Nucleus accumbens (tissue), 56 donors: ENCODE measurements around the gene FAM186B.
"Not testable (repeated sequence)": the region's sequence is repeated elsewhere in the genome, so short reads cannot be mapped to it uniquely, and the experiment has no call there.

ENCODE experiments used
- DNase-seq, 56 donors: peaks; one replicate each; lab custom pipeline; 2025; lab: John Stamatoyannopoulos, UW

The FAM186B gene, protein sequence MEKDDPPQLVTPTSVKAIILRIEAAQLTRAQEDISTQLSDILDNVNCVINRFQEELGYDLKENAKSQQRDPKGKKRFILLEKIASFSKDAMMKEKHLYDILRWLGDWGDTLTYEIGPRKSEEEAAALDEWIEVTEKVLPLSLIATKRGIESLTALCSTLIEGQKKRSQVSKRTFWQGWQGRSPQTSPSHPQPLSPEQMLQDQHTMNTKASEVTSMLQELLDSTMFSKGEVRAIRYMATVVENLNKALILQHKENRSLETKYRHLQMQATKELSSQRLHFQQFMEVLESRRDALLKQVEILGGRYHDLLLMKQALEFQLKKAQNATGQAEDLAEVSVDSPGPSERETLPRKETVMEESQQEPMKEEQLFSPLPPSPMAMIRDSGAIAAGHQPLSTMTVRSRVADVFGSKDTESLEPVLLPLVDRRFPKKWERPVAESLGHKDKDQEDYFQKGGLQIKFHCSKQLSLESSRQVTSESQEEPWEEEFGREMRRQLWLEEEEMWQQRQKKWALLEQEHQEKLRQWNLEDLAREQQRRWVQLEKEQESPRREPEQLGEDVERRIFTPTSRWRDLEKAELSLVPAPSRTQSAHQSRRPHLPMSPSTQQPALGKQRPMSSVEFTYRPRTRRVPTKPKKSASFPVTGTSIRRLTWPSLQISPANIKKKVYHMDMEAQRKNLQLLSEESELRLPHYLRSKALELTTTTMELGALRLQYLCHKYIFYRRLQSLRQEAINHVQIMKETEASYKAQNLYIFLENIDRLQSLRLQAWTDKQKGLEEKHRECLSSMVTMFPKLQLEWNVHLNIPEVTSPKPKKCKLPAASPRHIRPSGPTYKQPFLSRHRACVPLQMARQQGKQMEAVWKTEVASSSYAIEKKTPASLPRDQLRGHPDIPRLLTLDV

DNA sequence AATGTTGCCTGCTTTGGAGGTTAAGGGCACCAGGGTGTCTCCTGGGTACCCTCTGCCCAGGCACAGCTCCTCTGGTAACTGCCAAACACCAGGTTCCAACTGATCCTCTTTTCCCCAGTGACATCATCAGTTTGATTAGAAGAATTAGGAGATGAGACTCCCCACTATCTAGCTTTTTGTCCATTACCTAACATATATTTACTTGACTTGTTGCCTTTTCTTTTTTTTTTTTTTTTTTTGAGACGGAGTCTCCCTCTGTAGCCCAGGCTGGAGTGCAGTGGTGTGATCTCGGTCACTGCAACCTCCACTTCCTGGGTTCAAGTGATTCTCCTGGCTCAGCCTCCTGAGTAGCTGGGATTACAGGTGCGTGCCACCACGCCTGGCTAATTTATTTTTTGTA lies at the start of gene FAM186B:
TSS of gene FAM186B (minus strand) at position 101 of the 400 bp plus-strand sequence. CDS start 162 bp downstream, outside the sequence.
- DNase-seq, result not testable (repeated sequence)

DNA sequence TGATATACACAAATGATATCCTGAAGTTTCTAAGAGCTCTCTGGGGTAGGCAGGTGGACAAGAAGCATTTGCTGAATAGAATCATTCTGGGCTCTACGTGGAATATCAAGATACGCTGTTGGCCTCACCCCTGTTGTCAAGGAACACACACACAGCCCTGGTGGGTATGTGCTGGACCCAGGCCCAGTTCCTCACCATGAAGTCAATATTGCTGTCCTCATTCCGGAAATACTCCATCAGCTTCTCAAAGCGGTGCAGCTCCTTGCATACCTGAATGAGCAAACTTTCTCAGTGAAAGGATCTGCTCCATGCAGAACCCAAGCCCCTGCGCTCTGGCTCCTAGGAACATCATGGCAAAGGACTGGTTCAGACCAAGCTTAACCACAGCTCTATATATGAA lies 49.3 kb upstream of the FAM186B start:
- no peak for DNase-seq

DNA sequence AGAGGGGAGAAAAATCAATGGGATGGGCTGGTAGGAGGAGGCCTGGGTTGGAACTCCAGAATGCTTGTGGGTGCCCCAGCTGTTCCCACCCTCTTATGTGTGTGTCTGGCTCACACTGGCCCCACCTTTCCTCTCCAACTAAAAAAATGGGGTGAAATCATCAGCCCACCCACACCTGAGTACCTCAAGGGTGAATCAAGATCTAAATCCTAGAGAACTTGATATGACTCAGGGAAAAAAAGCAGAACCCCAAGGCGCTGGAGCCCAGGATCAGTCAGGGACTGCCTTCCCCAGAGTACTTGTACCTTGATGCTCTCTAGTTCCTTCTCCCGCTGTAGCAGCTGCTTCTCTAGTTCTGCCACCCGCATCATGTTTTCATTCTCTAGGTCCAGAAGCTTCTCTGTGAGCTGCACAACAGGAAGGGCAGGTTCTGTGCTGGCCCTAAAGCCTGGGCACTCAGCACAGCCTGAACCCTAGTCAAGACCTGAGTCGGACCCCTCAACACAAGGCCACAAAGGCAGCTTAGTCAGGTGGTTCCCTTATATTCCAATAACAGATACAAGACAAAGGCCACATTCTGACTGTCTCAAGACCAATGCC lies 47.6 kb upstream of the FAM186B start:
- peak in 1 of 56 donors; percentile 26 for DNase-seq

DNA sequence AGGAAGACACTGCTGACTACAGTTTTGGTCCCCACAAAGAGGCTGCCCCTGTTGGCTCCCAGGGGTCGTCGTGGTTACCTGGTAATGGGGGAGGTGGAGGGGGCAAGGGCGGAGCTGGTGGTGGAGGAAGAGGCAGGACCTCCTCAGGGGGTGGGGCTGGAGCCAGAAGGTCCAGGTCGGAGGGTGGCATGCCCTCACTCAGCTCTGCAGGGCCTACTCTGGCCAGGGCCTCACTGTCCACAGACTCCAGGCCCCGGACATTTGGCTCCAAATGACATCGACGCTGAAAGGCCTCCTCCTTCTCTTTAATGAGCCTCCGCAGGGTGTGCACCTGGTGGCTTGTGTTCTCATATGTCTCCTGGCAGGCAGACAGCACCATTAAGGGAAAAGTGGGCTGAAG lies 46.4 kb upstream of the FAM186B start:
- DNase-seq, result no peak

DNA sequence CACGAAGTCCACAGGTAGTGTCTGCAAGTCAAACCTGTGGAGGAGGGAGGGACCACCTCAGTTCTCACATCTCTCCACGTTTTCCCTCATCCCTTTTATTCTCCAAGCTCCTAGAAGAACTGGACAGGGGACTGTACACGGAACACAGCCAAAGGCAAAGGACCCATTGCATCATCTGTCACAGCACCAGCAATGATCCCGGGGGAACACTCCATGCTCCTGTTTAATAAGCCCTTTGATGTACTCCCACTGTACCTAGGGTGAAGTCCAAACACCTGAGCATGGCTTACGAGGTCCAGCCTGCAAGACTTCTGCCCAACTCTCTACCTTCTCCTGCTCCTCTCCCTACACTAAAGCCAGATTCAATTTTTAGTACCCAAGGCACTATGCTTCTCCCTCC lies 44.5 kb upstream of the FAM186B start:
- no peak for DNase-seq

DNA sequence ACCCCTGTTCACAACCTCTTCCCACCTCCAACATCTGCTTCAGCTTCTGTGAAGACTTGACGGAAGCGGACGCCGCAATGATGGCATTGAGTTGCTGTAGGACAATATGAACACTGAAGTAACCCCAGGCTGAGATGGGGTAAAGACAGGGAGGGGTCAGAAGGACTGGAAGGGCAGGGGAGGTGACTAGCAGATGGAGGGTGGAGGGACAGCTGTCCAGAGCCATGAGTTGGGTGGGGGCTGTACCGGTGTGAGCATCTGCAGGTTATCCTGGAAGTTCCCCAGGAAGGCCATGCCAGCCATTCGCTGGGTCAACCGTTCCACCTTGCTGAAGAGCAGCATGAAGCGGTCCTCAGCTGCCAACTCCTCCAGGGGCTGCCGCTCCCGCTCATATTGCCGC lies 44.0 kb upstream of the FAM186B start:
- DNase-seq, result no peak

DNA sequence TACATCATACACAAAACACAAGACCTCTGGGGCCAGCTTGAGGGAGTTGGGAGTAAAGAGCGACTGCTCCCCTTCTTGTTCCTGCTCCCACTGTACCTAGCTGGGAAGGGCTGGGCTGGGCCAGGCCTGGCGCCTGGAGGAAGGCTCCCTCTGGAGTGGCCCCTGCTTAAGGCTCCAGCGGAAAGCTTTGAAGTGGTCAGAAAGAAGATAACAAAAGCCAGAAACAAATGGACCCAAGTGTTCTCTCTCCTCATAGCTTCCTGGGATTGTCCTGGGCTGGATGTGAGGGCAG lies 43.2 kb upstream of the FAM186B start:
- no peak for DNase-seq

DNA sequence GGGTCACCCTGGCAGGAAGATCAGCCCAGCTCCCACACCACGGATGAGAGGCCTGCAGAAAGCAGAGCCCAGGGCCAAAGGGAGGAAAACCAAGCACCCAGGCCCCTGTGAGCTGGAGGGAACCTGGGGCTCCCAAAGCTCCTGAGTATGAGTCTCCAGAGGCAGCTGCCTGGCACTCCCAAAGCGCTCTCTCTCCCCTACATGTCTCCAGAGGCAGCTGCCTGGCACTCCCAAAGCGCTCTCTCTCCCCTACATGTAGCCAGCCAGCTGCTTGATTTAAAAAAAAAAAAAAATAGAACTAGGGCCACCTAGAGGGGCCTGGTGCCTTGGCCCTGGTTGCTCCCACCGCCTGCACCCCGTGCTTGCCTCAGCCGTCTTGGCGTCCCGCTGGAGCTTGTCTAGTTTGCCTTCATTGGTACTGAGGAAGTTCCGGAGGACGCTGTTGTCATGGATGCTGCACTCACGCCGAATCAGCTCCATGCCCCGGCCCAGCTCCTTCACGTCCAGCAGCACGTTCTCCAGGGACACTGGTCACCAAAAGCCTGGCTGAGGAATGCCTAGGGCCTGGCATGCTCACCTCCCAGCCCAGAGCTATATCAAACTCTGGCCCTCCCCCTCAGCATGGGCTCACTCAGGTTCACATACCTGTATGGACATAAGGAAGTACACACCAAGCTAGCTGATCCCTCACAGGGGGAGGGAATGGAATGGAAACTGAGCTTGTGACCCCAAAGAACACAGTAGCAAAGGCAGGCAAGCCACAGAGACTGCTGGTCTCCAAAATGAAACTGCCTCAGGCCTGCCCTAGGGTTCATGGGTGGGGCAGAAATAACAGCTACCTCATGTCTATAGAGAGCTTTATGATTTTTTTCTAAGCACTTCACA lies 42.6 kb upstream of the FAM186B start:
- peak in 2 of 56 donors; percentile 6 to 13 for DNase-seq

DNA sequence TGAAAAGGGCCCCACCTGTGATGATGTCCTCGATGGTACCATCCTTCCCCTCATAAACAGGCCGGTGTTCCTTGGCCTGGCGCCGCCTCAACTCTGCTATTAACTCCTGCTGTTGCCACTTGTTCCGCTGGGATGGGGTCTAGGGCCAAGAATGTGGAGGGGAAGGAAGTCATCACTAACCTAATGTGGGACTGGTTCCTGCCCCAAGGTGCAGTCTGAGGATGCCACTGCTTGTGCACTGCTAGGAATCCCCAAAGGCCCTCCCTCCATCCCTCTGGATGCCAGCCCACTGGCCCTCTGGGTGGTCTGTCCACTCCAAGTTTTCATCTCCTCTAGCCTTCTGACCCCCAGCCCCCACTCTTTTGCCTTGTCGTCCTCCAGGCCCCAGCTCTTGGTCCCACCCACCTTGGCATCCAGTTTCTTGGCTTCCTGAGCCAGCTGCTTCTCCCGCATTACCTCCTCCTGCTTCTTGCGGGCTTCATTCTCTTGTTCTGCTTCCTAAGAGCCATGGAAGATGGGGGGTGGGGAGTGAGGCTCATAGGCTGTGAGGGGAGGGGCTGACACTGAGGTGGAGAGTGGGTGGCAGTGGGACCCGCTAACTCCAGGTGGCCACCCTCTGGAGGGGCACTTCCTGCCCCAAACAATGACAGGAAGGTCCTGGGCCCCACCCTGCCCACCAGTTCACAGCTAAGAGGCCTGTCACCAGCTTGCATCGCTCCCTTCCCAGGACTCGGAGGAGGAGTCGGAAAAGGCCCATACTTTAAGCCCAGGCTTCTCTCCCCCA lies 41.6 kb upstream of the FAM186B start:
- DNase-seq, result no peak

DNA sequence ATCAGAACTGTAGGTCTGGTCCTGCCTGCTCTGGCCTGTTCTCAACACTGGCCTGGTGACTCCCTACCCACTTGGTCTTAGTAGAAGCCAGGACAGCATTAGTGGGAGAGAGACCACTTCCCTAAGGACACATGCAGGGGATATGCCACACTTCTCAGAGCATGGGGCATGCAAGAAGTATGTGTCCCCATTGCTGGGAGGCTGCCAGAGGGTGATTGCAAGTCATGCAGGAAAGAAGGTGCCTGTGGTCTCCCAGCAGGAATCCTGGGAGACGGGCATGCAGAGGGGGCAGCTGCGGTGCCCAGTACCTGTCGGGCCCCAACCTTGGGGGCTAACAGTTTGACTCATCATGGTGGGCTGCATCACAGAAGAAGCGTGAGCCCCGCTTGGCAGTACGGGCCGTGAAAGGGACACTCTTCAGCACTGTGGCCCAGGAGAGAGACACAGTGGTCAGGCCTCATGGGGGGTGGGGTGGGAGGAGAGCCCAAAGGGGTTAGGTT lies 40.9 kb upstream of the FAM186B start:
- no peak for DNase-seq

DNA sequence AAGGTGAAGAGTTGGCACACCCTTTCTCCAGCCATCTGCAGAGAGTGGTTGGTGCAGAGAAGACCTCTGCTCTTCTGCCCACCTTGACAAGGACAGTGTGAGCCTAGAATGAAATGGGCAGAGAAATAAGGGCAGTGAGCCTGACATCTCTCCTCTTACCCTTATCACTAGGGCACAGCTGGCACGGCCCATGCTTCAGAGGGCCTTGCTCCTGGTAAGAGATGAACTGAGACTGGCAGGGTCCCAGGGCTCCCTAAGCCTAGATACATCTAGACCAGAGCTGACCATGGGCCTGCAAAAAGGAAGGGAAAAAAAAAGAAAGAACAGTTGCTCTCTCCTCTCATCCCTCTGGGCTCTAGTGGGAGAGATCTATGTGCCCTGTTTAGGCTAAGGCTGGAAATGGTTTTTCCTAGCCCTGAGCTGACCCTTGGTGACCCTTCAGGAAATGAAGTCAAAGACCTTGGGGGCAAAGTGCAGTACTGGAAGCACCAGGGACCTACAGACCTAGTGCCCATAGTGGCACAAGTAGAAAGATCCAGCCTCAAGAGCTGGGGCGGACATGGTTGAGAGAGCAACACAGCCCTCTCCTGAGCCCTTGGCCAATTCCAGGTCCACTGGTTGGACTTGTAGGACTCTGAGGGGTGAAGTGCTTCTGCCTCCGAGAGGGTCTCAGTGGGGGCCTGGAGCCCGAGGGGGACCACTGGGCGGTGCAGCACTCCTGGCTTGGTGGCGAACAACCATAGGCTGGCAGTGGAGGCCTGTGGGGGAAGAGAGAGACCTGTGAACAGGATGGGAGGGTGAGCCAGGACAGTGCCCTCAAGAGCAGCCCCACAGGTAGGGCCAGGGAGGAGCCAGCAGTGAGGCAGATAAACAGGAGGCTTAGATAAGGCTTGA lies 40.0 kb upstream of the FAM186B start:
- no peak for DNase-seq

DNA sequence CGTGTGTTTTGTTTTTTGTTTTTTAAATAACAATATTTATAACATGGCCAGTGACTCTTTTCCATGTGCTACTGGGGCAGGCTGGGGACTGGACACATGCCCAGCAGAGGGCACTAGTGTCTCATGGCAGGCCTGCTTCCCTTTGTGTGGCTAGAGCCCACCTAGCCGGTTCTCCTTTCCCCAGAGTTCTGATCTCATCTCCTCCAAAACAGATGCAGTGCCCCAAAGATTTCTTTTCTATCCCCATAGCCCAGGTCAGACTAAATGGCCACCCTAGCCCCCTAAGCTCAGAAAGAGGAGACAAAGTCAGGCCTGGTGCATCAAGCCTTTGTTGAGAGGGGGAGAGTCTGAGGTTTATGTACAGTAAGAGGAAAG lies 39.2 kb upstream of the FAM186B start:
- DNase-seq, result peak in 51 of 56 donors; percentile 15 to 87 (median 65)

DNA sequence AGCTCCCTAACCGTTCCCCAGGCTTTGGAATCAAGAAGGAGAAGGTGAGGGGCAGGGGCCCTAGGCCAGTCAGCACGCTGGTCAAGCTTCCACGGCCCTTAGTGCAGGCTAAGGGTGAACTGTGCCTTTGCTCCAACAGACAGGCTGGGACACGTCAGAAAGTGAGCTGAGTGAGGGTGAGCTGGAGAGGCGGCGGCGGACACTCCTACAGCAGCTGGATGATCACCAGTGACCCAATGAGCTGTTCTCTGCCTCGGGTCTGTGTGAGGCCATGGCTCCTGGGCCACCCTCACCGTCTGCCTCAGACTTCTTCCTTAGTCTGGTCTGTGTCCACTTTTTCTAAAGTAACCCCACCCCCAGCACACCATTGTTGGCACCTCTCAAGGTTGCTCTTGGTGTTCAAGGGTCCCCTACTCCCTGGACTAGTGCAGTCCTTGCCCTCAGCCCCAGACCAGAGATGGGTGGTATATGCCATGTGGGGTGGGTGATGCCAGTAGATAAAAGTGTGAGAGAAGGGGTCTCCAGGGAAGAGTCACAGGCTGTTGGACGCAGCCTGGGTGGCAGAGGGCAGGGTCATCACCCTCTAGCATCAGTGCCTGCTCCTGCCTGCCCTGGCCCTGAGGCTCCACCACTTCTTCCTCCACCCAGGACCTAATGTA lies 38.7 kb upstream of the FAM186B start:
- no peak for DNase-seq

DNA sequence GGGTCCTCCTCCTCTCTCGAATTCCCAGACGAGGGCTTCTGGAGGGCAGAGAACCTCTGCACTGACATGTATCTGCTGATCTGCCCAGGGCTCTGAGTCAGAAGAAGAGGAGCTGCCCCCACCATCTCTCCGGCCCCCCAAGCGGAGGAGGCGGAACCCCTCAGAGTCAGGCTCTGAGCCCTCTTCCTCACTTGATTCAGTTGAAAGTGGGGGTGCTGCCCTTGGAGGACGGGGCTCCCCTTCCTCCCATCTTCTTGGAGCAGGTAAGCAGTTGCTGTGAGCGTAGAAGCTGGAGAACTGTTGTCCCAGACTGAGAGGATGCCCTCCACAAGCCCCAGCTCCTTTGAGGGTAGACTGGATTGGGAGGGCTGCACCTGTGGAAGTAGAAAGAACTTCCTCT lies 37.7 kb upstream of the FAM186B start:
- no peak for DNase-seq

DNA sequence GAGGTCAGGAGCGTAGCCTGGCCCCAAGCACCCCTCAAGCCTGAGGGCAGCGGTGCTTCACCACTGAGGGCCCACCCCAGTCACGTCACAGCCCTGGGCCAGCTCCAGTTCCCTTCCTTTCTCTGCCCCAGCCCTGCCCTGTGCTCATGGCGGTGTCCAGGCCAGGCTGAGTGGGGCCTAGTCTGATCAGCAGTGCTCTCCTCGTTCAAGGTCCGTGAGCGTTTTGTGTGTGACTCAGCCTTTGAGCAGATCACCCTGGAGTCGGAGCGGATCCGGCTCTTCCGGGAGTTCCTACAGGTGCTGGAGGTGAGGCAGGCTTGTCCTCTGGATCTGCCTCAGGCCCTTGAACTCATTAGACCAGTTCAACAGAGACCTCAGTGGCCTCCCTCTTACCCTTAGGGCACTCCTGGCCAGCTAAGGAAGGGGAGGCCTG lies 36.9 kb upstream of the FAM186B start:
- no peak for DNase-seq

DNA sequence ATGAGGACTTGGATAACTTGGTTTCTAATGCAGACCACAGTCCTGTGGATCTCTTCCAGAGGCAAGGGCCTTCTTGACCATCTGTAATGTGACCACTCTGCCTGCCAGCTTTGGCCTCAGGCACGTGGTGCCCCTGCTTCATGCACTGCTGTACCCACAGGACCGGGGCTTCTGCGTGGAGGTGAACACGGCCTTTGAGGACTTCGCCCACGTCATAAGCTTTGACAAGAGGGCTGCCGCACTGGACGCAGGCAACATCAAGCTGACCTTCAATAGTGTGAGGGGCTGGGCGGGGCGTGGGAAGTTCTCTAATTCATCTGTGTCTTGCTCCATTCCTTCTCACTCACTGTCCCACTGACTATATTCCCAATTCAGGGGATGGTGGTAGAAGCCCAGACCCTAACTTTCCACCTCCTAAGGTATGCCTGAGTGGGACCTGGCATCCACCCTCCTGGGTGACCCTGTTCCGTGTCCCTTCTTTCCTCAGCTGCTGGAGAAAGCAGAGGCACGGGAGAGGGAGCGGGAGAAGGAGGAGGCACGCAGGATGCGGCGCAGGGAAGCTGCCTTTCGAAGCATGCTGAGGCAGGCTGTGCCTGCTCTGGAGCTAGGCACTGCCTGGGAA lies 36.4 kb upstream of the FAM186B start:
- DNase-seq, result no peak
